ENCODE measurements around the gene ACOT7. TPM values are rescaled to one million over a fixed set of nuclear protein-coding genes. Genes with fewer than 3 reads are reported as not detected.
A peak's percentile ranks its signal among the peaks of the same experiment; 100 is the strongest.

Gene ACOT7
- total RNA-seq, 3 donors from 2014 or later = 9.4 to 12.8 (median 11.5) TPM

- no peak overlapping the region for H3K4me3 ChIP-seq
- no peak for TF ChIP-seq CTCF (IDR thresholded peaks at IDR 0.05)
- H3K27me3 ChIP-seq = no peaks in the 10 kb centered on the region
- H3K9me3 ChIP-seq = no peaks in the 10 kb centered on the region
- H3K4me1 ChIP-seq = peaks cover 0 to 4% of the 10 kb centered on the region in 2 donors
- no peak overlapping the region for H3K27ac ChIP-seq
- no peak for DNase-seq (ENCODE audit: low spot score in 2 of 2)
- intact Hi-C loops (cut with DNase I; ENCODE audit: low total_unique reads) = no loop called here
- H3K36me3 ChIP-seq = no peaks in the 10 kb centered on the region
Observed at GRCh38 chr1:6345009-6345408, 48.6 kb downstream of the ACOT7 start.

DNA sequence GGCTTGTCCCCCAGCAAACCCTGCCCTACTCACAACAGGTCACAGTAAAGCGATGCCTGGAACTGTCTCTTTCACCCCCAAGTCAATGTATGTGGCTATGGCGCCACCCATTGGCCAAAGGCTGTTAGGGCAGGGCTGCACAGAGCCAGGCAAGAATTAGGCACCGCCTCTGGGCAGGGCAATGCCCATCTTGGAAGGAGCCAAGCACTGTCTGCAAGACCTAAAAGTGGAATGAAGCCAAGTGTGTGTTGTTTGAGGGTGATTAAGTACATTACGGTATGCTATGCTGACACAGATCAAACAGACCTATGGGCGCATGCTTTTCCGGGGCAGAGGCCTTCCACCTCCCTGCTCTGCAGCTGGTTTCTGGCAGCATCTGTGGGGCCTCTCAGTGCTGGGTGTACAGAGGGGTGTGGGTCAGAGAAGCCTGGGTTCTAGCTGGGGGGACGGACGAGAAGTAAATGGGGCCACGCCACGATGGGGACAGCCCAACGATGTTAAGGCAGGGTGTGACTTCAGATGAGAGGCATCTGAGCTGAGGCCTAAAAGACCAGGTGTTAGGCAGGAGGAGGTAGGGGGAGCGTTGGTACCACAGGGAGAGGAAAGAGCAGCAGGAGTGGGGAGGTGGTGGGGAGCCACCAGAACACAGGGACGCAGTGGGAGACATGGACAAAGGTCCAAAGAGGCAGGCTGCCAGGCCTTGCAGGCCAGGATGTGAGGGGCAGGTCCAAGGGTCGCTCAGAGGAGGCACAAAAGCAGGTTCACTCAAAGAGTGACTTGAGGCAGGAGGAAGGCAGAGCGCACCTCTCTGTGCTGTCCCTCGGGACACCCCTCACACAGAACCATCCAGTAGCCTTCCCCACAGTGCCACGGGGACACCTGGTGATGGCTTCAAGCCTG is 49.8 kb downstream of the ACOT7 start:
- TF ChIP-seq POLR2AphosphoS5 (IDR thresholded peaks at IDR 0.05) (no peak), CTCF (IDR thresholded peaks at IDR 0.05) (peak in 2 of 3 donors; percentile 65 to 69)
- intact Hi-C loops (cut with DNase I; ENCODE audit: low total_unique reads) = no loop called here
- DNase-seq (ENCODE audit: low spot score in 2 of 2) = peak in 1 of 2 donors; percentile 49

GRCh38 chr1:6342056-6342455 is 51.5 kb downstream of the ACOT7 start:
- H3K9me3 ChIP-seq = no peaks in the 10 kb centered on the region
- no peaks in the 10 kb centered on the region for H3K36me3 ChIP-seq
- H3K27ac ChIP-seq = no peak overlapping the region
- no peak overlapping the region for H3K4me3 ChIP-seq
- intact Hi-C loops (cut with DNase I; ENCODE audit: low total_unique reads) = no loop called here
- no peak for DNase-seq (ENCODE audit: low spot score in 2 of 2)
- TF ChIP-seq POLR2AphosphoS5 (IDR thresholded peaks at IDR 0.05) (no peak), POLR2A (IDR thresholded peaks at IDR 0.05) (no peak), CTCF (IDR thresholded peaks at IDR 0.05) (no peak)
- H3K4me1 ChIP-seq = no peaks in the 10 kb centered on the region
- no peaks in the 10 kb centered on the region for H3K27me3 ChIP-seq

More for the DNA sequence above, 49.8 kb downstream of the ACOT7 start:
- Histone ChIP-seq H3K36me3 (no peaks in the 10 kb centered on the region), H3K9me3 (no peaks in the 10 kb centered on the region), H3K27ac (no peak overlapping the region), H3K27me3 (no peaks in the 10 kb centered on the region), H3K4me3 (no peak overlapping the region), H3K4me1 (no peaks in the 10 kb centered on the region)

- H3K27ac ChIP-seq = no peak overlapping the region
- H3K36me3 ChIP-seq = no peaks in the 10 kb centered on the region
- no peaks in the 10 kb centered on the region for H3K9me3 ChIP-seq
- intact Hi-C loops (cut with DNase I; ENCODE audit: low total_unique reads) = no loop called here
- no peaks in the 10 kb centered on the region for H3K4me1 ChIP-seq
- H3K4me3 ChIP-seq = no peak overlapping the region
- TF ChIP-seq CTCF (IDR thresholded peaks at IDR 0.05) (no peak), POLR2A (IDR thresholded peaks at IDR 0.05) (no peak), POLR2AphosphoS5 (IDR thresholded peaks at IDR 0.05) (no peak)
- no peak for DNase-seq (ENCODE audit: low spot score in 2 of 2)
- no peaks in the 10 kb centered on the region for H3K27me3 ChIP-seq
Observed at GRCh38 chr1:6338695-6339094, 54.9 kb downstream of the ACOT7 start.

DNA sequence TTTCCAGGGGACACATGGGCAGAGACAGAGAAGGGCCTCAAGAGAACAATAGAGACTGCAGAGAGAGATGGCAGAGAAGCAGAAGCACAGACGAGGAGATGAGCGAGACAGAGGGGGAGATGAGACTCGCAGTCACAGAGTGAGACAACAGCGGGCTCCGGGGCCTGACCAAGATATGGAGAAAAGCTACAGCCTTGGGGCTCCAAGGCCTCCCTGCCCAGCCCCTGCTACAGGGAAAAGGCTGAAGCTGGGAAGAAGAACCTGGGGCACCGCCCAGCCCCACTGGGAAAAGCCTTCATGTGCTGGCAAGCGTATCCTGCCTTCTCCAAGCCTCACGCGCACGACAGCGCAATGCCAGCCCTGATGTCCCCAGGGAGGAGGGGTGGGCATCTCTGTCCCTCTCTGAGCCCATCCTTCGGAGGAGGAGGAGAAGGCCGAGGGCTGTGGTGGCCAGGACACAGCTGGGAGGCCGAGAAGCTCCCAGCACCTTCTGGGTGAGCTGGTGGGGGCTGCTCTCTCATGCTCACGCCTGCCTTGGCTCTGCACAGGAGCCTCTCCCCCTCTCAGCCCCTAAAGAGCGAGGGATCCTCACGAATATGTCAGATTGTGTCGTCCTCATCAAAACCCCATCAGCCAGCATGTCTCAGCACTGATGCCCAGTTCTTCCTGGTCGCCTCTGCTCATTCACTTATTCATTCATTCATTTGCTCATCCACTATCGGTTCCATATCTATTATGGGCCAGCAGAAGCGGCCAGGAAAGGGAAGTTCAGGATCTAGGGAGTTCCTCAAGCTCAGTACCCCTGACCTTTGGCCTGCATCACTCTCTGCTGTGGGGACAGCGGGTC is 56.6 kb downstream of the ACOT7 start:
- Histone ChIP-seq H3K9me3 (no peaks in the 10 kb centered on the region), H3K4me3 (no peak overlapping the region), H3K27me3 (no peaks in the 10 kb centered on the region), H3K36me3 (no peaks in the 10 kb centered on the region), H3K4me1 (no peaks in the 10 kb centered on the region), H3K27ac (no peak overlapping the region)
- DNase-seq (ENCODE audit: low spot score in 2 of 2) = no peak
- intact Hi-C loops (cut with DNase I; ENCODE audit: low total_unique reads) = no loop called here
- no peak for TF ChIP-seq POLR2AphosphoS5 (IDR thresholded peaks at IDR 0.05)
- TF ChIP-seq CTCF (IDR thresholded peaks at IDR 0.05) = no peak
- no peak for TF ChIP-seq POLR2A (IDR thresholded peaks at IDR 0.05)

Measured in breast epithelium (tissue), 4 donors.